HG03354 (cell line): ENCODE measurements around the gene CCND2.
A peak's percentile ranks its signal among the peaks of the same experiment; 100 is the strongest.

Source experiments
- ATAC-seq: cut with Tn5 transposase; IDR thresholded peaks from one replicate; pipeline ENCODE4 v1.9.1; 2021; ENCODE audit warnings: mild to moderate bottlenecking; ENCODE audit not compliant: unreplicated experiment, poor library complexity, severe bottlenecking

Gene CCND2

DNA sequence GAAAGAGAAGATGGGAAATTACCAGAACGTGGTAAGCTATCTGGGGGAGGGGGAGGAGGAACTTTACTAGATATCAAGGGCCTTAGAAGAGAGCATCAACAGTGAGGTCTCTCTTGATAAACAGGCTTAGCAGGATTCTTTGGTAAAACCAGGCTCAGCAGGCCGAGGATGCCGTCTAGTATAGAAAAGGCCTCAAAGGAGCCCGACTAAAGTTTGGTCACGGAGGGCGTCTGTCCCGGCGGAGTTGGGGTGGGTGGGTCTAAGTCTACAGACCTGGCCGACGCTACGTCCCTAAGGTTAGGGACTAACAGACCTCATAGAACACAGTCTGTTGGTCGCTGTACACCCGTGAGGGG lies 46.9 kb downstream of the CCND2 start:
- ATAC-seq, result peak; percentile 49

DNA sequence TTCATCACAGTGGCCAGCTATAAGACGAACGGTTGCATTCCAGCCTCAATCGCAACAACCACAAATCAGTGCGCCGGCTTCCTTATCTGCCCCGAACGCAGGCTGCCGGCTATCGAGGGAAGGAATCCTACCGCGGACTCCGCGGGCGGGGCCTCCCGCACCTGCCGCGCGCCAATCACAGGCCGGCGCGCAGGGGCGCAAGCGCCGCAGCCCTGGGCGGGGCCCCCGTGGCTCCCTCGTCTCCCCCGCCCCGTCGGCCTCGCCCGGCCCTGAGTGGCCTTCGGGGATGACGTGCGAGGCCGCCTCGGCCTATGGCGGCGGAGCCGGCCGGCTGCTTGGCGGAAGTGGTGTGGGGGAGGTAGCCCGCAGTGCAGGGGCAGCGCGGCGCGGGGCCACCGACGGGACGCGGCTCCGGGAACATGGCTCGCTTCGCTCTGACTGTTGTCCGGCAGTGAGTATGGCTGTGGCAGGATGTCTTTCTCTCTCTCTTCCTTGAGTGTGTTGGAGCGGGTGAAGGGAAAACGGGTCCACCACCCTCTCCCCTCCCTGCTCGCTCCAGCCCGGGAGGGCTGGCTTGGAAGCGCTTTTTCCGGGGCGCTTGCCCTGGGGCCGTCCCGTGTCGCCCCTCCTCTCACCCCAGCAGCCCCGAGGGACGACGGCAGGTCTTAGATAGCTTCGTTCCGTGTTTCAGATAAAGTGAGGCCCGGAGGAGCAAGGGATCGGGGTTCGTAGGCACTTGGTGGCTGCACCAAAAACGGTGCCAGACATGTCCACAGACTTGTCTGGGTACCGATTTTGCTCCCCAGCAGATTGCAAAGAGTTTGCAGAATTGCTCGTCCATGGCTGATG lies 47.5 kb downstream of the CCND2 start, which contains the start of gene TIGAR:
TIGAR (plus strand) TSS at position 361 of the 849 bp plus-strand sequence; CDS start at position 420, 59 bp downstream.
- ATAC-seq, result peak; percentile 96

DNA sequence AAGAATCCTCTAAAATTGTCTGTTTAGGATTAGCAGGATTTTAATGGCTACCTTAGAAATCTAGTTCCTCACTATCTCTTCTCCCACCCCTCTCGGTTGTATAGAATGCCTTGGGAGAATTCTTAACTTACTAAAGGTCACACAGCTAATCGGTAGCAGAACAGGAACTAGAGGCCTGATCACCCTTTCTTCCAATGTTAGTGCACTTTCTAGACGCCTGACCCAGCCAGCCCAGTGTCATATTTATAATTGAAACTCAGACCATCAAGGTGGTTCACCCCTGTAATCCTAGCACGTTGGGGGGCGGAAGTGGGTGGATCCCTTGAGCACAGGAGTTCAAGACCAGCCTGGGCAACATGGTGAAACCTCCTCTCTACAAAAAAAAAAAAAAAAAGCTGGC lies 49.2 kb downstream of the CCND2 start:
- ATAC-seq, result no peak
